Prostate gland (tissue), 2 donors: ENCODE data around the gene TNNI2.

Experiments
- CTCF ChIP-seq, 4 experiments: fragments of 200-600 bp in 2 of 4; fragments of 450-650 bp in 2 of 4; sonication (generic) in 2 of 4; IDR thresholded peaks; 1 replicate in 3 of 4; 2 replicates in 1 of 4; pipeline ENCODE4 v1.5.1; 2016 to 2019; ENCODE audit warnings: antibody characterized with exemption in 4 of 4, mild to moderate bottlenecking in 2 of 4, moderate library complexity in 2 of 4
- POLR2A ChIP-seq: fragments of 450-650 bp; IDR thresholded peaks from one replicate; pipeline ENCODE4 v1.6.1; 2016; ENCODE audit warnings: antibody characterized with exemption, mild to moderate bottlenecking
- POLR2AphosphoS5 ChIP-seq: sonication (generic); formaldehyde crosslinking; IDR thresholded peaks from one replicate; pipeline ENCODE4 v1.6.1; 2017; ENCODE audit warnings: antibody characterized with exemption

- TF ChIP-seq POLR2AphosphoS5 (no peak), POLR2A (no peak), CTCF (IDR thresholded peaks at IDR 0.05) (no peak)
Measured at GRCh38 chr11:1858154-1858553, 19.4 kb downstream of the TNNI2 start.
